Measurements from ENCODE around the gene CRACR2B. TPM values are rescaled to one million over a fixed set of nuclear protein-coding genes. Genes with fewer than 3 reads are reported as not detected.
A peak's percentile ranks its signal among the peaks of the same experiment; 100 is the strongest.

The CRACR2B gene
- total RNA-seq, 4 donors from 2014 or later, result 0.77 to 15.5 (median 2.5) TPM

GRCh38 chr11:792535-792821 lies 35.2 kb upstream of the CRACR2B start:
- no peak overlapping the region for H3K27ac ChIP-seq
- intact Hi-C loops (cut with DNase I; ENCODE audit: low total_unique reads), result no loop called here
- H3K4me3 ChIP-seq, result no peak overlapping the region
- H3K9me3 ChIP-seq, result no peaks in the 10 kb centered on the region
- no peaks in the 10 kb centered on the region for H3K36me3 ChIP-seq
- DNase-seq, result no peak
- peaks cover 0 to 4% of the 10 kb centered on the region in 2 donors for H3K27me3 ChIP-seq
- TF ChIP-seq POLR2A (IDR thresholded peaks at IDR 0.05), result no peak
- TF ChIP-seq, protein P1, sequence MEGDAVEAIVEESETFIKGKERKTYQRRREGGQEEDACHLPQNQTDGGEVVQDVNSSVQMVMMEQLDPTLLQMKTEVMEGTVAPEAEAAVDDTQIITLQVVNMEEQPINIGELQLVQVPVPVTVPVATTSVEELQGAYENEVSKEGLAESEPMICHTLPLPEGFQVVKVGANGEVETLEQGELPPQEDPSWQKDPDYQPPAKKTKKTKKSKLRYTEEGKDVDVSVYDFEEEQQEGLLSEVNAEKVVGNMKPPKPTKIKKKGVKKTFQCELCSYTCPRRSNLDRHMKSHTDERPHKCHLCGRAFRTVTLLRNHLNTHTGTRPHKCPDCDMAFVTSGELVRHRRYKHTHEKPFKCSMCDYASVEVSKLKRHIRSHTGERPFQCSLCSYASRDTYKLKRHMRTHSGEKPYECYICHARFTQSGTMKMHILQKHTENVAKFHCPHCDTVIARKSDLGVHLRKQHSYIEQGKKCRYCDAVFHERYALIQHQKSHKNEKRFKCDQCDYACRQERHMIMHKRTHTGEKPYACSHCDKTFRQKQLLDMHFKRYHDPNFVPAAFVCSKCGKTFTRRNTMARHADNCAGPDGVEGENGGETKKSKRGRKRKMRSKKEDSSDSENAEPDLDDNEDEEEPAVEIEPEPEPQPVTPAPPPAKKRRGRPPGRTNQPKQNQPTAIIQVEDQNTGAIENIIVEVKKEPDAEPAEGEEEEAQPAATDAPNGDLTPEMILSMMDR (IDR thresholded peaks at IDR 0.05), result no peak
- peaks cover 6 to 22% of the 10 kb centered on the region in 2 donors for H3K4me1 ChIP-seq

DNA sequence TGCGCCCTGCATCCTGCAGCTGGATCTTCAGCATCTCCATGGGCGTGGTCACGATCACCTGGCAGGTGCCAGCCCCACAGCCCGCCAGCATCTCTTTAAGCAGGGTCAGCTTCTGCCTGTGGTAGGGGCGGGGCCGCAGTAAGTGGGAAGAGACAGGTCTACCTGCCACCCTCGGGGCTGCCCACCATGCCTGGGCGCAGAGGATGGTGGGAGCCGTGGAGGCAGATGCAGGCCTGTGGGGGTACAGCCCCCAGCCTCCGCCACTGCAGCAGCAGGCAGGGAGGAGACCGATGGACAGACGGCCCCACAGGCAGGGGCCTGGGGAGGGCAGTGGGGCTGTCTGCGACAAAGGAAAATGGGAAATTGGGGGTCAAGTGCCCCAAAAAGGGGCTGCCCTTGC lies 34.8 kb upstream of the CRACR2B start:
- intact Hi-C loops (cut with DNase I; ENCODE audit: low total_unique reads), result no loop called here

DNA sequence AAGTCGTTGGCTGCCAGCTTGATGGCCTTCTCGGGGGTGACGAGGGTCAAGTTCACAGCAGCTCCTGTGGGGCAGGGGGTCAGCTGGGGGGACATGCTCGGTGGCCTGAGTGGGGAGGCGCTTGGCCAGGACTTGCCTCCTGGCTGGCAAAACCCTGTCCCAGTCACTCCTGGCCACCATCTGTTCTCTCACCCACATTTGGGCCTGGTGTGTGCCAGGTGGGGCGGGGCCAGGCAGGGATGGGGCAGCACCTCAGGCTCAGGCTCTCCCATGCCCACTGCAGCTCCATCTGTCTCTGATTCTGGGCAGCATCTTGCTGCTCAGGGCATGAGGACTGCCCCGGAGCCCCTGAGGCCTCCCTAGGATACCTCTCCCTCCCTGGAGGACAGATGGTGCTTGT lies 34.2 kb upstream of the CRACR2B start:
- Histone ChIP-seq H3K4me3 (no peak overlapping the region), H3K36me3 (no peaks in the 10 kb centered on the region), H3K27me3 (peaks cover 0 to 4% of the 10 kb centered on the region in 2 donors), H3K4me1 (peaks cover 6 to 22% of the 10 kb centered on the region in 2 donors), H3K9me3 (no peaks in the 10 kb centered on the region), H3K27ac (no peak overlapping the region)
- DNase-seq, result no peak
- intact Hi-C loops (cut with DNase I; ENCODE audit: low total_unique reads), result no loop called here
- TF ChIP-seq, protein P1 (IDR thresholded peaks at IDR 0.05), result no peak
- TF ChIP-seq POLR2A (IDR thresholded peaks at IDR 0.05), result no peak

More for the DNA sequence above, 34.8 kb upstream of the CRACR2B start:
- H3K4me3 ChIP-seq, result no peak overlapping the region
- H3K9me3 ChIP-seq, result no peaks in the 10 kb centered on the region
- H3K27ac ChIP-seq, result no peak overlapping the region
- peaks cover 6 to 22% of the 10 kb centered on the region in 2 donors for H3K4me1 ChIP-seq
- H3K27me3 ChIP-seq, result peaks cover 0 to 4% of the 10 kb centered on the region in 2 donors
- H3K36me3 ChIP-seq, result no peaks in the 10 kb centered on the region
- TF ChIP-seq, protein P1 (IDR thresholded peaks at IDR 0.05), result no peak
- TF ChIP-seq POLR2A (IDR thresholded peaks at IDR 0.05), result no peak
- no peak for DNase-seq

DNA sequence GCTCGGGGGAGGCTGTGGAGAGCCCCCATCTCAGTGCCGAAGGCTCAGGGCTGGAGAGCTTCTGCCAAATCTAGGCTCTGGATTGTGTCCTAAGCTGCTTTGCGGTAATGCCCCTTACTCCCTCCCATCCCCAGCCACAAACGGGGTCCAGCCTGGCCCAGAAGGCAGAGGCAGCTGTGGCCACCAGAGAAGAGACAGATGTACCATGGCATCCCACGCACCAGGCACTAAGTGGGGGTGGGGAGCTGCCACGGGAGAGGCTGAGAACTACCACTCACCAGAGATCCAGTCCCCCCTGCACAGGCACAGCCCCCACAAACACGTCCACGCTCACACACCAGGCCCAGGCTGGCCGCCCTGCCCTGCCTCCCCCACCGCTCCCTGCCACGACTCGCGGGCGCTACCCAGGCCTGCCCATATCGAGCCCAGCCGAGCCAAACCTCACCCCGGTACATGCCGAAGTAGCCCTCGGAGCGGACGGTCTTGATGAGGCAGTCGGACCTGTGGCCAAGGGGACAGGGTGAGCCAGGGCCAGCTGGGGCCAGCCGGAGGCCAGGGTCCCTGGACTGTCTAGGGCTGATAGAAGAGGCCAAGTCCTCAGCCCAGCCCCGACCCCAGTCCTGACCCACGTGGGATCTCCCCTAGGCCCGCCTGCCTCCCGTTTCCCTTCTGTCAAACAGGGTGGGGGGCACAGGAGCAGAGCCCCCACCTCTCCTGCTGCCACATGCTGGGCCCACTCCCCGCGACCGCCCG lies 33.5 kb upstream of the CRACR2B start:
- no peak for DNase-seq
- Histone ChIP-seq H3K4me3 (no peak overlapping the region), H3K27me3 (peaks cover 0 to 4% of the 10 kb centered on the region in 2 donors), H3K27ac (no peak overlapping the region), H3K9me3 (no peaks in the 10 kb centered on the region), H3K4me1 (peaks cover 6 to 22% of the 10 kb centered on the region in 2 donors), H3K36me3 (no peaks in the 10 kb centered on the region)
- intact Hi-C loops (cut with DNase I; ENCODE audit: low total_unique reads), result no loop called here
- TF ChIP-seq, protein P1 (IDR thresholded peaks at IDR 0.05), result no peak
- no peak for TF ChIP-seq POLR2A (IDR thresholded peaks at IDR 0.05)

- H3K9me3 ChIP-seq, result no peaks in the 10 kb centered on the region
- H3K4me3 ChIP-seq, result peak overlapping the region; percentile 61 to 79
- TF ChIP-seq, protein P1 (IDR thresholded peaks at IDR 0.05), result no peak
- TF ChIP-seq POLR2A (IDR thresholded peaks at IDR 0.05), result no peak
- intact Hi-C loops (cut with DNase I; ENCODE audit: low total_unique reads), result no loop called here
- no peak for DNase-seq
- no peaks in the 10 kb centered on the region for H3K27me3 ChIP-seq
- H3K36me3 ChIP-seq, result no peaks in the 10 kb centered on the region
- H3K4me1 ChIP-seq, result peaks cover 6 to 22% of the 10 kb centered on the region in 2 donors
- peak overlapping the region; percentile 87 to 90 for H3K27ac ChIP-seq
Observed at GRCh38 chr11:794766-795633, 32.7 kb upstream of the CRACR2B start.

All from uterus (tissue), 4 donors.